HG02938 (cell line): ENCODE results near the gene KLHL24.
"Not testable (repeated sequence)": the region's sequence is repeated elsewhere in the genome, so short reads cannot be mapped to it uniquely, and the experiment has no call there.

Experiments used
- ATAC-seq: cut with Tn5 transposase; IDR thresholded peaks from one replicate; pipeline ENCODE4 v1.9.1; 2021; ENCODE audit warnings: mild to moderate bottlenecking, moderate library complexity; ENCODE audit not compliant: unreplicated experiment

The KLHL24 gene

DNA sequence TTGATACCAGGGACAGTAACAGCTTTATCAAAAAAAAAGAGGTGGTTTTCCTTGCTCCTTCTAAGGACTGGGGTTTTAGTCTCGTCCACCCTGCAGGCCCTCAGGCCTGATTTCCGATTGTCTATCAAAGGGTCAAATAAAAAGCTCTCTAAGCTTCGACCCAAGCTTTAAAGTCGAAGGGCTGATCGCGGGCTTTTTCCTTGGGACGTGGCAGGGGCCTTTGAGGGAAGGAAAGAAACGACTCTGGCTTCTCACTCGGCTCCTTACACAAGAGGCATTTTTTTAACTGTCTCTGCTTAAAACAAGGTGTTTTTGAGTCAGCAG lies 354 bp upstream of the KLHL24 start:
- no peak for ATAC-seq

DNA sequence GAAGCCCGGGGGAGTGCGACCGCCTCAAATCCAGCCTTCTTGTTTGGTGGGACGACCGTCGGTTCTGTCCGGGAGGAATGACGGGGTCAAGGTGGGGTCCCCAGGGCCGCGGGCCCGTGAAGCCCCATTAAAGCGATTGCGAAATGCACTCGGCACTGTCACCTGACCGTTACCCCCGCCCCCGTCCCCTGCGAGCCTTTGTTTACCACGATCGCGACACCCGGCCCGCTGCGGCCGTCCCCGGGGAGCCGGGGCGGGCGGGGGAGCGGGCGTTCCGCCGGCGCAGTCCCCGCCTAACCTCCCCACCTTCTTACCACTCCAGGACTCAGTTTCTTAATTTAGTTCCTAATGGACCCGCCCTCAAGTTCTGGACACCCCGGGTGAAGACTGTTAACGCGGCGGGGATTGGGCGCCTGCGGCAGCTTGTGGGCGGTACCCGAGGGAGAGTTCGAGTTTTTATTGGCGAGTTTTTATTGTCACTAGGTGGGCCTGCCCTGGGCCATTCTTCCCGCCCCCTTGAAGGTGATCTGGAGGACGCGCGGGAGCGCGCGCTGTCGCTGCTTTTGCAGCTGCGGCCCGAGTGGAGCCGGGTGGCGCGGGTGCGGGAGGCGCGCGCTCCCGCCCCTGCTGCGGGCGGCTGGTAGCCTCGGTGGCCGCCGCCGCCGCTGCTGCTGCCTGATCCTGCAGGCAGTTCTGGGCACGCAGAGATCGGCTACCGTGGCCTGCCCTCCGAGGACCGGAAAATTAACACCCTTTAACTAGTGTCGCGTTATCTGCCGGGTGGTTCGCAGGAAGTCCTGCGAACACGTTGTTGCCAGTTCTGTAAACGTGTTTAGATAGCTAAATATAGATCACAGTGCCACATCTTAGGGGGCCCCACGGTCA lies 1.0 kb downstream of the KLHL24 start:
- ATAC-seq, result peak; percentile 84

DNA sequence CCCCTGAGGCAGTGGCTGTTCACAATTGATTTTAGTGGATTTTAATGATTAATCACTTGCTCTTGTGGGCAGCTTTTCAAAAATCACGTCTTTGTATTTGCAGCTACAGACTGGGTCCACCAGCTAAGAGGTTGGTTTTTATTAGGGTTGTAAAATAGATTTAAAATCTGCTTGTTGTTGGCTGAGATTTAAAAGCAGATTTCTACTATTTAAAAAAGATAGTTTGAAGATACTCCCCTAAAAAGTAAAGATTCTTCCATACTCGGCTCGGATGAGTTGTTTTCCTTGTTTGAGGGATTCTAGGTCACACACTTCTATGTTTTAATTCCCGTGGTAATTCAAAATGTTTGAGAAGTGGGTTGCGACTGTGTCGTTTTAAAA lies 1.7 kb downstream of the KLHL24 start:
- no peak for ATAC-seq

DNA sequence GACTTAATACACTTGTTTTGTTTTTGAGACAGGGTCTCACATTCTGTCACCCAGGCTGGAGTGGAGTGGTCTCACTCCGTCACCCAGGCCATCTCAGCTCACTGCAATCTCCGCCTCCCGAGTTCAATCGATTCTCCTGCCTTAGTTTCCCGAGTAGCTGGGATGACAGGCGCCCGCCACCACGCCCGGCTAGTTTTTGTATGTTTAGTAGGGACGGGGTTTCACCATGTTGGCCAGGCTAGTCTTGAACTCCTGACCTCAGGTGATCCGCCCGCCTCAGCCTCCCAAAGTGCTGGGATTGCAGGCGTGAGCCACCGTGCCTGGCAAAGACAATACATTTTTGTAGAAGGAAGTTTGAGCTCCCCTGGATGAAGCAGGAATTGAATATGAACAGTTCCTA lies 2.2 kb downstream of the KLHL24 start:
- ATAC-seq, result not testable (repeated sequence)

DNA sequence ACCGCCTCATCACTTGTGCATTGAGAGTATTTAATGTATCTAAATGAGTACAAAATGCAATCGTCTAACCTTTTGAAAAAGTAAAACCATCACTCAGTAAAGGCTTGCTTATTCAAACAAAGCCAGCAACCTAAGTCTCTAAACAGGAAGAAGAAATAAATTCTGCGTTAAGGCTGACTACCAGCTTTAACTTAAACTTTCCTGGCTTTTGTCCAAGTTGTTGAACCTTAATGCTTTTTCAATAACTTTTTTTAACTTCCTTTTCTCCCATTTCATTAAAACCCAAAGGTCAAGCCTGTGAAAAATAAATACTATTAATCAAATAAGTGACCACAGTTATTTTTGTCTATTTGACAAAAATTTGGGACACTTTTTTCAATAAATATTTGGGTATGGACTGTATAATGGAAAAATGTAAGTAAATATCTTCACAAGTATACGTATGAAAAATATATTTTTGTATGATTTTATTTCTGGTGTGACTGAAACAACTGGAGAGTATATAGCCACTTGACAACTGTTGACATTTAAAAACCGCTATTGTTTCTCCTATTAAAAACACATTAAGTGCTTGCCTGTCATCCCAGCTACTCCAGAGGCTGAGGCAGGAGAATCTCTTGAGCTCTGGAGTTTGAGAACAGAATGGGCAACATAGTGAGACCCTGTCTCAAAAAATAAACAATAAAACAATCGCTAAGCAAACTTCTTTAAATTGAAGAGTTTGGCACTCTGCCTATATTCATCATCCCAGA lies 2.9 kb downstream of the KLHL24 start:
- no peak for ATAC-seq

DNA sequence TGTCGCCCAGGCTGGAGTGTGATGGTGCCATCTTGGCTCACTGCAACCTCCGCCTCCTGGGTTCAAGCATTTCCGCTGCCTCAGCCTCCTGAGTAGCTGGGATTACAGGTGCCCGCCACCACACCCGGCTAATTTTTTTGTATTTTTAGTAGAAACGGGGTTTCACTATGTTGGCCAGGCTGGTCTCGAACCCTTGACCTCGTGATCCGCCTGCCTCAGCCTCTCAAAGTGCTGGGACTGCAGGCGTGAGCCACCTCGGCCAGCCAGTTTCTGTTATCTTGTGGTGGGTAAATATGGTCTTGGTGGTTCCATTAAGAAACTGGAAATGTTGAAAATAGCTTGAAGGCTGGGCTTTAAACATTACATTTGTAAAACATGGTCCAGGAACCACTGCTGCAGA lies 5.2 kb downstream of the KLHL24 start:
- not testable (repeated sequence) for ATAC-seq

DNA sequence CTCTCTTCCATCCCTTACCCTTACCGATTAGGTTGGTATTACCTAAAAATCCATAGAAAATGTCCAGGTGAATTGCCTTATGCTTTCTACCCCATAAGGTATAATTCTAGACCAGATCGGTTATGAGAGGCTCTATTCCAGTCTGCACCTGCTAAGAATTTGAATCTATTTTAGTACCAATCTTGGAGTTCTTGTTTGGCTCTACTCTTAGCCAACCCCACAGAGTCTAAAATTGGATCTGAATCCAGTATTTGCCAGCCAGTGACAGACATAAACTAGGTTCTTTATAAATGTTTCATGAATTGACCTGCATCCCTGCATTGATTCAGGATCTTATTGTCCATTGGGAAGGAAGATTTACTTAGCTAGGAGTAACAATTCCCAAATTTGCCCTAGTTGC lies 6.5 kb downstream of the KLHL24 start:
- ATAC-seq, result no peak

DNA sequence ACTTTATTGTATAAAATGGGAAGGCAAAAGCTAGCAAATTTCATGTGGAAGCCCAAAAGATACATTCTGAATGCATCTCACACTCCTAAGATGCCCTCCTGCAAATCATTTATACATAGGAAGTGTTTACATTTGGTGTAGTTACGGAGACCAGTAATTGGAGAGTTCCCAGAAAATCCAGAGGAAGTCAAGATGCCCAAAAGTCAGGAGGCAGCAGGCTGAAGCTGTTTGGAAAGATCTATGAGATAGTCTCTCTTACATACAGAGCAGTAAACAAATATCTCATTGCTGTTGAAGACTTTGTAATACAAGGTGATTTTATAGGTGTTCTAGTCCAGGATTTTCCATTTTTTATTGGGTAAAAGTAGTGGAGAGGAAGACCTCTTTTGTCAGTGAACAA lies 8.8 kb downstream of the KLHL24 start:
- ATAC-seq, result no peak

DNA sequence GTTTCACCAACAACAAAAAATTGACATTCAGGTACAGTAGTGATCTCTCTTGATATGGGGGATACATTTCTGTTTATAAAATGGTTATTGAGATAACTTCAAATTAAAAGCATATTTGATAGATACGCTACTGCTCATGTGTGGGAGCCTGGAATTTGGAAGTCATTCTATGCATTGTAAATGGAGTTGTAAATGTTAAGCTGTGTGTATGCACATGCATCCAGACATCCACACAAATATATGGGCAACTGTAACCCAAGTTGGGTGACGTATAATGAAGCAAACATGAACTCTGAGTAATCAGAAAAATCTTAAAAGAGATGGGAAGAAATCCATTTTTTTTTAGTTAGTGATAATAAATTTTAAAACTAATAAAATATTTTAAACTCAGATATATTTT lies 9.8 kb downstream of the KLHL24 start:
- ATAC-seq, result no peak

DNA sequence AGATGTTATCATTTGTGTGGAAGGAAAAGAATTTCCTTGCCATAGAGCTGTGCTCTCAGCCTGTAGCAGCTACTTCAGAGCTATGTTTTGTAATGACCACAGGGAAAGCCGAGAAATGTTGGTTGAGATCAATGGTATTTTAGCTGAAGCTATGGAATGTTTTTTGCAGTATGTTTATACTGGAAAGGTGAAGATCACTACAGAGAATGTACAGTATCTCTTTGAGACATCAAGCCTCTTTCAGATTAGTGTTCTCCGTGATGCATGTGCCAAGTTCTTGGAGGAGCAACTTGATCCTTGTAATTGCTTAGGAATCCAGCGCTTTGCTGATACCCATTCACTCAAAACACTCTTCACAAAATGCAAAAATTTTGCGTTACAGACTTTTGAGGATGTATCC lies 15.1 kb downstream of the KLHL24 start:
- ATAC-seq, result no peak

DNA sequence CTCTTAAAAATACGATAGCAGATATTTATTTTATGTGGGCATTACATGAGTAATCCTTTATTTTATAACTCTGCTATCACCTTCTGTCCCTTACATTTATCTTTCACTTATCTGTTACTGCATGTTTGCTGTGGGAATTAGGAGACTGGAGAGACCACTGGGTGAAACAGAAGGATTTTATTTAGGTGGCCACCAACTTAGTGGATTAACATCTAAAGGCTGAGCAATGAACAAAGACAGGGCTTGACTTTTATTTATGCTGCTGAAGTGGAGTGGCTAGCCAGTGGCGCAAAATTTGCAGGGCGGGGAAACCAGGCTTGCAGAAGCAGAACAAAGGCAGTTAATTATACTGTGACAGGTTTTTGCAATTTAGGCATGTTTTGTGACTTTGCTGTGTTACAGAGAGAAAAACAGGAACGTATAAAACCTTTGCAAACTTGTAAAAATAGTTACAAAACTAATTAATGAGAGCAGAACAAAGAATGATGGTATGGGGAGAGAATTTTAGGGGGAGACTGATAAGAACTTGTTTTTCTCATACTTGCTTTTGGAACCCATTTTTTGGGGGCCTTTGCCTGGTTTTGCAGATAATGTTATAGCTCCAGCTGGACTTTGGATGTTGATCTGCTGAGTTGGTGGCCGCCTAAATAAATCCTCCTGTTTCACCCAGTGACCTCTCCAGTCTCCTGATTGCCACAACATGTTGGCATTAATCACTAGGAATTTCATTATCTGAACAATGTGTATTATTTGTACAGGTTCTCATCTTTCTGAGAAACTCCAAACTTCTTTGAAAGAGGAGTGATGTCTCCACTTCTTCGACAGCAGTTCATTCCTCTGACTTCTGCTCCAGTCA lies 18.0 kb downstream of the KLHL24 start:
- ATAC-seq, result no peak

DNA sequence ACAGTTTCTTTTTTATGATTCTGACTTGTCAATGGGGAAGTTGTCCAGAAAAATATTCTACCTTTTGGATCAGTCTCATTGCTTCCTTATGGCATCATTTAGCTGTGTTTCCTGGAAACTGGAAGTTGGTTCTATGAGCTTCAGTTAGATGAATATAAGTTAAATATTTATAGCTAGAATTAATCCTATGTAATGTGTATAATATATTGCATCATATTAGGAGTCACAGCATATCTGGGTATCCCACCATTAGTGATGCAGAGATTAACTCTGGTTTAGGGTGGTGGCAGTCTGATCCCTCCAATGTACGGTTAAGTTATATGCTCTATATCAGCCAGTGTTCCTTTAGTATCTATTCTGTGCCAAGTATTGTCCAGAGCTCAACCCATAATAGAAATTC lies 19.3 kb downstream of the KLHL24 start:
- ATAC-seq, result no peak

DNA sequence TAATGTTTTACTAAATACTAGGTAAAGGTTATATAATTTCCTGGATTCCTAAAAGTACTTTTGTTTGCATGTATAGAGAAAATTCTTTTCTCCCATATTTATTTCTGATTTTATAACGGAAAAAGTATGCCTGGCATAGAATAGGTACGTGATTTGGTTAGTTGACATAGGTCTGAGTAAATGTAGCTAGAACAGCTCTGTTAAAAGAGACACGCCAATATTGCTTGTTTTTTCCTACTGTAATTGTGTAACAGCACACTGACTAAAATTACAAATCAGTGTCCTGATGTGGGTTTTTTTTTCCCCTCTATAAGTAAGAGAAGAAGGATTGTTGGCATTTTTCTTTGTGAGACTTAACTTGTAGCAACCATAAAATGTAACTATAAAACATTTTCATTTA lies 26.7 kb downstream of the KLHL24 start:
- no peak for ATAC-seq

DNA sequence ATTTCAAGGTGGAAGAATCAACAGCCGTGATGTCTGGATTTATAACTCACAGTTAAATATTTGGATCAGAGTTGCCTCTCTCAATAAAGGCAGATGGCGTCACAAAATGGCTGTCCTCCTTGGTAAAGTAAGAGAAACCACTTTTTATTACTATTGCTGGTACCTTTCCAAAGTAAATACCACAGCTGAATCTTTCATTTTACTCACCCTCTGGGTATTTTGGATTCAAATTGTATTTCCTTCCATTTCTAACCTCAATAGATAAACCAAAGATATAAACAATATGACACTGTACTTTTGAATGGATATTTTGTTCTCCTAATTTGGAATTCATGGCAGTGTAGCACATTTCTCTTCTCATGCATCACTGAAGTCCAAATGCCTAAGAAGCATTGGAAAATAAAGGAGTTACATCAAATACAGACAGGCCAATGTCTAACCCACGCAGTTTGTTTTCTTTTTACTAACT lies 29.5 kb downstream of the KLHL24 start:
- no peak for ATAC-seq

DNA sequence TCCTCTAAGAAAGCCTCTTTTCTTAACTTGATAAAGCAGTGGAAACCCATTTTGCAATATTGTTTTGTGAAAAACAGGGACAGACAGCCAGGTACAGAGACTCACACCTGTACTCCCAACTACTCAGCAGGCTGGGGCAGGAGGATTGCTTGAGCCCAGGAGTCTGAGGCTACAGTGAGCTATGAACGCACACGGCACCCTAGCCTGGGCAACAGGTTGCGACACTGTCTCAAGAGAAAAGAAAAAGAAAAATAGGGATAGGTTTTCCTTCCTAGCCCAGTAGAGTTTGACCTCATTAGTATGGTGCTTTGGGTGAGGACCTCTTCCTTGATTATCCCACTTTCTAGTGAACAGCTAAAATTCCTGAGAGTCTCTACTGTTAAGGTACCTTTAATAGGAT lies 44.6 kb downstream of the KLHL24 start:
- no peak for ATAC-seq

DNA sequence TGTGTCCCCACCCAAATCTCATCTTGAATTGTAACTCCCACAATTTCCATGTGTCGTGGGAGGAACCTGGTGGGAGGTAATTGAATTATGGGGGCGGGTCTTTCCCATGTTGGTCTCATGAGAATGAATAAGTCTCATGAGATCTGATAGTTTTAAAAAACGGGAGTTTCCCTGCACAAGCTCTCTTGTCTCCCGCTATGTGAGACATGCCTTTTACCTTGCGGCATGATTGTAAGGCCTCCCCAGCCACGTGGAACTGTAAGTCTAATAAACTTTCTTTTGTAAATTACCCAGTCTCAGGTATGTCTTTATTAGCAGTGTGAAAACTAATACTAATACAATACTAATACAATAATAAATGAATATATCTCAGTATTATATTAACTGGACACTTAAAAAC lies 52.3 kb downstream of the KLHL24 start:
- ATAC-seq, result no peak

DNA sequence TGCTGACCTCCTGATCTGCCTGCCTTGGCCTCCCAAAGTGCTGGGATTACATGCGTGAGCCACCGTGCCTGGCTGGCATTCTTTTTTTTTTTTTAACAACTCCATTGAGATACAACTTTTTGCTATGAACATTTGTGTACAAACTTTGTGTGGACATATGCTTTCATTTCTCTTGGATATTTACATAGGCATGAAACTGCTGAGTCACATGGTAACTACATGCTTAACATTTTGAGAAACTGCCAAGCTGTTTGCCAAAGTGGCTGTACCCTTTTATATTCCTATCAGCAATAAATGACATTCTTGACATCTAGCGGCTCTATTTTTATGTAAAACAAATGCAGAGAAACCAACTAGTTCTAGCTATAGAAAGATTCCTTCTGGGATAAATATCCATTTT lies 53.5 kb downstream of the KLHL24 start:
- ATAC-seq, result no peak

DNA sequence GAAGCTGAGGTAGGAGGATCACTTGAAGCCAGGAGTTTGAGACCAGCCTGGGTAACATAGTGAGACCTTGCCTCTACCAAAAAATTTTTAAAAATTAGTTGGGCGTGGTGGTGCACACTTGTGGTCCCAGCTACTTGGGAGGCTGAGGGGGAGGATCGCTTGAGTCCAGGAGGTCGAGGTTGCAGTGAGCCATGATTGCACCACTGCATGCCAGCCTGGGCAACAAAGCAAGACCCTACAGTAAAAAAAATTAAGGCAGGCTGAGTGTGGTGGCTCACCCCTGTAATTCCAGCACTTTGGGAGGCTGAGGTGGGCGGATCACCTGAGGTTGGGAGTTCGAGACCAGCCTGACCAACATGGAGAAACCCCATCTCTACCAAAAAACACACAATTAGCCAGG lies 54.2 kb downstream of the KLHL24 start:
- not testable (repeated sequence) for ATAC-seq

DNA sequence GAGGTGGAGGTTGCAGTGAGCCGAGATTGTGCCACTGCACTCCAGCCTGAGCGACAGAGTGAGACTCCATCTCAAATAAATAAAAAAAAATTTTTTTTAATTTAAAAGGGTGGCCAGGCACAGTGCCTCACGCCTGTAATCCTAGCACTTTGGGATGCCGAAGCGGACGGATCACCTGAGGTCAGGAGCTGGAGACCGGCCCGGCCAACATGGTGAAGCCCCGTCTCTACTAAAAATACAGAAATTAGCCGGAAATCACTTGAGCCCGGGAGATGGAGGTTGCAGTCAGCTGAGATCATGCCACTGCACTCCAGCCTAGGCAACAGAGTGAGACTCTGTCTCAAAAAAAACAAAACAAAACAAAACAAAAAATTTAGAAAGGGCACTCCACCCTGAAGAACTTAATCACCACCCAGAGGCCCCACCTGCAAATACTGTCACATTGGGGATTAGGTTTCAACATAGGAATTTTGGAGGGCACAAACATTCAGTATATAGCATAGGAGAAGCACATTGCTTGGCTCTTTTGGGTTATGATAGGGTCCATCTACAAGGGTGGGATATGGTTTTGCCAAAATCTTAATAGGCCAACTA lies 55.1 kb downstream of the KLHL24 start:
- ATAC-seq, result no peak

DNA sequence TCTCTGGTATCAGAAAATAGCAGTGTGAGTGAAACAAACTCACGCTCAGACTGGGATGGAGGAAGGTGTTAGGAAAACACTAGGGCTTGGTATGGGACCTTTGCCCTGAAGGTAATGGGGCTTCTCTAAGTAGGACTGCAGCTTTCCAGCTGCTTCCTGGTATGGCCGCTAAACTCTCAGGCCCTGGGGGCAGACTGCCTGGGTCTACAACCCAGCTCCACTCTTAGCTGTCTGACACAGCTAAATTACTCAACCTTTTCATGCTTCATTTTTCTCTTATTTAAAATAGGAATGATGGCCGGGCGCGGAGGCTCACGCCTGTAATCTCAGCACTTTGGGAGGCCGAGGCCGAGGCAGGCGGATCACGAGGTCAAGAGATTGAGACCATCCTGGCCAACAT lies 57.0 kb downstream of the KLHL24 start:
- ATAC-seq, result no peak
